Stimulated activated CD4-positive, alpha-beta T cell treated with anti-CD3 and anti-CD28 coated beads, Interleukin-4, amount 100 ng/mL, for 4 hours (primary cell): ENCODE measurements around the gene MYO16.
"Not testable (repeated sequence)": the region's sequence is repeated elsewhere in the genome, so short reads cannot be mapped to it uniquely, and the experiment has no call there.

Experiments used
- DNase-seq, 2 experiments: peaks; one replicate each; pipeline ENCODE4 v3.0.0-alpha.2; 2020

The MYO16 gene

DNA sequence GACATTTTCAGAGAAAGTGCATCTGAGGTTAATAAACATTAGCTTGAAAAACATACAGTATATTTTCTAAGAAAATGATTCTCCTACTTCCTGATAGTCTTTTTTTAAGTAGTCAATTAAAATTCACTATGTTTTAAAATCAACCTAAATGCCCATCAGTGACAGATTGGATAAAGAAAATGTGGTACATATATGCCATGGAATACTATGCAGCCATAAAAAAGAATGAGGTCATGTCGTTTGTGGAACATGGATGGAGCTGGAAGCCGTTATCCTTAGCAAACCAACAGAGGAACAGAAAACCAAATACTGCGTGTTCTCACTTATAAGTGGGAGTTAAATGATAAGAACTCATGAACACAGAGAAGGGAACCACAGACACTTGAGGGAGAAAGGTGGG, 462.8 kb downstream of the MYO16 start:
- not testable (repeated sequence) for DNase-seq

DNA sequence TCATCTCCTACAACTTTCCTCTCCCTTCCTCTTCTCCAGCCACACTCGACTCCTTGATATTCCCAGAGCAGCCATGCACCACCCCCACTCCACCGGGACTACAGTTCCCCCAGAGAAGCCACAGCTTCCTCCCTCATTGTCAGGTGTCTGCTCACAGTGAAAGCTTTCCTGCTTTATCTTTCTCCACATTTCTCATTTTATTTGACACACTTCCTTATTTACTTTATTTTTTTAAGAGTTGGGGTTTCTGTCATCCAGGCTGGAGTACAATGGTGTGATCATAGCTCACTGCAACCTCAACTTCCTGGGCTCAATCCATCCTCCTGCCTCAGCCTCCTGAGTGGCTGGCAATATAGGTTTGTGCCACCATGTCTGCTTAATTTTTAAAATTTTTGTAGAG, 464.6 kb downstream of the MYO16 start:
- no peak for DNase-seq

DNA sequence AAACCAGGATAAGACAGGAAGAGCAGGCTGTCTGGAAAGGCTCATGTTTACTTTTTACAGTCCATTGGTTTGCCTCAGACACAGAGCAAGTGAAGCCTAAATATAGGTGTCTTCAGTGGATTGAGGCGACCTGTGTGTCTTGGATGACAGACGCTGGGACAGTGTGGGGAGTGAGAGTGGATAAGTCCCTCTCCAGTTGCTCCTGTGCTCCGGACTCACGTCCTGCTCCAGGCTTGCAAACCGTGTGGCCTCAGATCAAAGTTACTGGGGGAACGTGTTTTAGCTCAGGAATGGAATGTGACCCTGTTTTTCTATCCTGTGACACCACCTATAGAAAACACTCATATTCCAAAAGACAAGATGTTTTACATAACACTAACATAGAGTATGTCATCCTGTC, 465.7 kb downstream of the MYO16 start:
- DNase-seq: no peak

DNA sequence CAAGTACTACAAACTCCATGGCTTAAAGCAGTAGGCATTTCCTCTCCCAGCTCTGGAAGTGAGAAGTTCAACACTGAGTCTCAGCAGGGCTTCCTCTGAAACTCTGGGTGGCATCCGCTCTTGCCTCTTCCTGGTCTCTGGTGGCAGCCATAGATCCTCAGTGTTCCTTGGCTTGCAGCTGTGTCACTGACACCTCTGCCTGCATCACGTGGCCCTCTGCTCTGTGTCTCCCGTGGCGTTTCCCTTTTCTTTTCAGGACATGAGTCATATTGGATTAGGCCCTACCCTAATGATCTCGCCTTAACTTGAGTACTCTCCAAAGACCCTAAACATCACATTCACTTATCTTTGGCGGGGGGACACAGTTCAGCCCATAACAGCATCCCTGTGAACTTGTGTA, 466.7 kb downstream of the MYO16 start:
- no peak for DNase-seq

DNA sequence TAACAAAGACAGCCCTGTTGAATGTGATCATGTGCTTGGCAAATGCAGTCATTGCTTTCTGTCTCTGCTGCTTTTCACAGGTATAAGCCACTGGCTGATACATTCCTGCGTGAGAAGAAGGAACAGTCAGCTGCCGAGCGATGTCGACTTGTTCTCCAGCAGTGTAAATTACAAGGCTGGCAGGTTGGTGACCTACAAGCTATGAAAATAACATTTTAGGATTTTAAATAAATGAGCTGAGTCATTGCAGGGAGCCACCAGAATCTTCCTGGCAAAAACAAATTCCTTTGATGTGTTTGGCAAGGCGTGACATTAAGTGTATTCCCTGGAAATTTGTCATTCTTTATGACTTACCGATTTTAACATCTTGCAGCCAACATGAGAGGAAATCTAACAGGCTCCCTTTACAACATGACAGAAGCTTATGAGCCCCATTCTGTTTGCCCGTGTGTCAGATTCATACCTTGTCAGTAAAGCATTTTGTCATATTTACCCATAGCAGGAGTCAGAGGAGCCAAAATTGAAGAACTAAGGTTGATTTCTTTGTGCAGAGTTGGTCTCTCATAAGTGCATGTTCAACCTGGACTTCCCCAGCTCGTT, 471.4 kb downstream of the MYO16 start:
- DNase-seq: no peak

DNA sequence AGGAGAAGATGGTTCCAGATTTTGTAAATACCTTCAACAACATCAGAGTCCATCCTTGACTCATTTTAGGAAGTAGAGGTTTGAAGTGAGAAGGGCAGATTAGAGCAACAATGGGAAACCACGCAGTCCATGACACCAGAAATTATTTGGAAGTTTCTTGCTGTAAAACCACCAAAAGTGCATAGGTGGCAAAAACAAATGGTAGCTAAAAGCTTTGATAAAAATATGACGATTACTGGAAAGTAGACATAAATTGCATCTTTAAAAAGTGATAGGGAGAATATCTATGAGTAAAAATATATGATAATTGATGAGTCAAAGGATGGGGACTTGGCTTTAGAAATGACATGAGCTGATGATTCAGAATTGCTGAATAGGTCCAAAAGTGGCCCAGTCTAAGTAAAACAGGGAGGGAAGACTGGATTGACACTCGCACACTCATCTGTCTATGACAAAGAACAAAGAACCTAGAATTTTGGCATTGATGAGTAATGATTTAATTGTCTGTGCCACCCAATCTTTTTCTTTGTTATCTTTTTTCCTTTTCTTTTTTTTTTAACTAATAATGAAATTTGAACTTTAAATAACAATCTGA, 472.2 kb downstream of the MYO16 start:
- no peak for DNase-seq

DNA sequence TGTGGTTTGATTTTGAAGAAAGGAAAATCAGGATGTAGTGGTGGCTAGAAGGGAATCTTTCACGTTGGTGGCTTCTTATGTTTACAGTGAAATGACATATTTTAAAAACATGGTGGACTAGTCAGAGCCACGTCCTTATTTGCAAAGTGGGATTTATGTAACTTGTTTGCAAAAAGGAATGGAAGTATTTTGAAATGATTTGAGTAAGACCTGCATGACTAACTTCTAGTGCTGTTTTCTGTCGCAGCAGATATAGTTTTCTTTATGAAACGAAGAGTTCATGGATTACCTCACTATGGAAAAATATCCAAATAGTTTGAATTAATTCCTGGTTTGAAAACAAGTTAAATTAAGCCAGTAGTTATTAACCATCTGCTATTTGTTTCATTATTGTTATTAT, 476.5 kb downstream of the MYO16 start:
- DNase-seq: no peak

DNA sequence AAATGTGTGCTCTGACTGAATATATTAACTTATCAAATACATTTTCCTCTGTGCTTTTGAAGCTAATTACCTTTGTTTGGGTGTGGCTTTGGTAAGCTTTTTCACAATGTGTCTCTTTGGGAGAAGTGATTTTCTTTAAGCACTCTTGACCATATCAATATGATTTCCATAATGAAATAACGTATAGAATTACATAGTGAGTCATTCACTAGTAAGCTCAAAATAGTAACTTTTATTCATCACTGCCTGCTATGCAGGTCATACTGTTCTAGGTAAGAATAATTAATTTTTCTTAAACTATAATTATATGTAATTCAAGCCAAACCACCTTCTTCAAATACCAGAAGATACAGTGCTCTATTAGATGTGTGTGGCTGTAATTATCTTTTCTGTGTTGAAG, 480.7 kb downstream of the MYO16 start:
- no peak for DNase-seq

DNA sequence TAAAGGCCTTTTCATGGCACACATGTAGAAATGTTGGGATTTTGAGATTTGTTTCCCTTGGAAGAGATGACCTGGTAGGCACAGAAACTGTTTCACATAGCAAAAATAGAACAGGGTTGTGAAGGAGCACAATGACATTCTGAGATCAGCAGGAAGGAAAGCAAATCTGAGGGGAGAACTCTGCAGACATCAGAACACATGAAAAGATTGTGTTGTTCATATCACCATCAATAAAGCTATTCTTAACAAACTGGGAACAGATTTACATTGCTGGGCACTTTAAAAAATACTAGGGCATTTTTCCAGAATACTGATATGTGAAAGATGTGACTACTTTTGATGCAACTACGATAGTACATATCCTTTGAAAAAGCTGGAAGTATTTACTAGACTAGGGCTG, 481.7 kb downstream of the MYO16 start:
- DNase-seq: no peak

DNA sequence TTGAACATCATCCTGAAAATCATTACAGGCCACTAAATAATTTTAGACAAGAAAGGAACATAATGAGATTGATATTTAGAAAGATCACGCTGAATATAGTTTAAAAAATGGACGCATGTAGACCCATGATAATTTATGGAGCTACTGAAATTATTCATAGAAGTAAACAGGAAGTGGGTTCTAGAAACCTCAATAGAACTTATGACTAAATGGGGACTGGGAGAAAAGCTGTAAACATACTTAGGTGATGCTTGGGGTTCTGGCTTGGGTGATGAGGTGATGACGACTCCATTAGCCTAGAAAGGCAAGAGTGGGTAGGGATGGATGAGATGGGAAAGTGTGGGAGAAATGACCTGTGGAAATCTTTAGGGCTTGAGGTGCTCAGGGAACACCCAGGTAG, 484.0 kb downstream of the MYO16 start:
- no peak for DNase-seq

DNA sequence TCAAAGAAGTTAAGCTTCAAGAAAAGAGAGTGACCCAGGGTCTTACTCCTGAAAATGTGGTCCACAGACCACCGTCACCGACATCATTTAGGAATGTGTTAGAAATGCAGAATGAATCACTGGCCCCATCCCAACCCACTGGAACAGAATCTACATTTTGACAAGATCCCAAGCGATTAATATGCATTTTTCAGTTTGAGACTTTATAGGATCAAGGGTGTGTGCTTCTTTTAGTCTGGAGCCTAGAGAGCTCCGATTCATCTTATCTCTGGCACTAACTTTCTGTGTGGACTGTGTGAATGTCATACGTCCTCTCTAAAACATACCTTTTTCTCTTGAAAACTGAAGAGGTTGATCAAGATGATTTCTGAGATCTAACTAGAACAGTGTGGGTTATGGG, 484.8 kb downstream of the MYO16 start:
- no peak for DNase-seq

DNA sequence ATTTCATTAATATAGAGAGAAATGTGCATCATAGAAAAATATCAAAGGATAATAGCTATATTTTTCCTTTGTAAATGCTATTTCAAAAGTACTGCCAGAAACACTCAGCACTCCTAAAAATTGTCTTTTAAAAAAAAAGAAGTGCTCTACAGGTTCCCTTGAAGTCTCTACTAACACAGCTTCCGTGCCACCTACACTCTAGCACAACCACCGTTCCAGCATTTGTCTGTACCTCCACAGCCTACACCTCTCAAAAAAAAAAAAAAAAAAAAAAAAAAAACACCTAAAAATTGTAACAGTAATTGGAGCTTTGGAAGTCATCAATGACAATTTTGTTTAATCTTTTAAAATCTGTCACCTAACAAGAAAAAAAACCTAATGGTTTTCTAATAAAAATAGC, 485.6 kb downstream of the MYO16 start:
- DNase-seq: no peak

DNA sequence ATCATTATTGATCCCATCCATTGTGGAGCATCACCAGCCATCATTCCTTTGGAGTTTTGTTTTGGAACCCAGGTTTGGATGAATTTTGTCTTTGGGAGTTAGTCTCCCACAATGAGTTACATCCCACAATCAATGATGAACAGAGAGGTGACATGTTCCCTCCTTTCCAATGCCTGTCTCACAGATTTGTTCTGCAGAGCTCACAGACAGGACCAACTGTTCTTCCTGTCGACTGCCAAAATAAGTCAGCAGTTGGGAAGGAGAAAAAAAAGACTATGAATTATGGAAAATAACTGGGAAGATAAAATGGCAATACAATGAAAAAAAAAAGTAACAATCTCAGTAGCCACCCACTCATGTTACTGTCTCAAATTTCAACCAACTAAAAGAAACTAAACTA, 489.1 kb downstream of the MYO16 start:
- no peak for DNase-seq

DNA sequence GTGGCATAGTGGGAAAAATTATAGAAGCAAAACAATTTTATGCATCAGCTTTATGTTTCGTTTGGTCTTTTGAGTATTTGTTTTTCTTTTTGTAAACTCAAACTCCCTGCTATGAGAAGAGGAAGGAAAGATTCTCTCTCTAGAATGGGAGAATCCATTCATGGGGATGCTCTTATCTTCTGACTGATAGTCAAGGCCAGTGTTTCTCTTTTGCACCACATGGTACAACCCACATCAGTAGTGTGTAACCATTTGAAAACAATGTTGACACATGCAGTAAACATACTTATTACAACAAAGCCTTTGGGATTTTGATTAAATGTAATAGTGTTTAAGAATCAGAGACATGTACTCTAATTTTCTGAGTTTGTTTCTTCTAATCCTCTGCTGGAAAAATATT, 490.5 kb downstream of the MYO16 start:
- no peak for DNase-seq

DNA sequence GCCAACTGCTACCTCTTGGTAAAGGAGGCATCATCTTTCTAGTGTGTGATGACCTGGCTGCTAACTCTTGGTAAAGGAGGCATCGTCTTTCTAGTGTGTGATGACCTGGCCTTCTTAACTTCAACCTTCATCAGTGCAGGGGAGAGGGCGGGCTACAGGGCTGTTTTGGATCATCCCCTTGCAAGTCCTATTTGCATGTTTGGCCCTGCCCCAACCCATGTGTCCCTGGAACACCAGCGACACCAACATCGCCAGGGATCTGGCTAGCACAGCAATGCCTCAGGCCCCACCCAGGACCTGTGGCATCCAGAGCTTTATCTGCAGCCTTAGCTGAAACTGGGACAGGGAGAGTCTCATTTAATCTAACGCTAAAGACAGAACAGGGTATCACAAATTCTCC, 492.4 kb downstream of the MYO16 start:
- no peak for DNase-seq

DNA sequence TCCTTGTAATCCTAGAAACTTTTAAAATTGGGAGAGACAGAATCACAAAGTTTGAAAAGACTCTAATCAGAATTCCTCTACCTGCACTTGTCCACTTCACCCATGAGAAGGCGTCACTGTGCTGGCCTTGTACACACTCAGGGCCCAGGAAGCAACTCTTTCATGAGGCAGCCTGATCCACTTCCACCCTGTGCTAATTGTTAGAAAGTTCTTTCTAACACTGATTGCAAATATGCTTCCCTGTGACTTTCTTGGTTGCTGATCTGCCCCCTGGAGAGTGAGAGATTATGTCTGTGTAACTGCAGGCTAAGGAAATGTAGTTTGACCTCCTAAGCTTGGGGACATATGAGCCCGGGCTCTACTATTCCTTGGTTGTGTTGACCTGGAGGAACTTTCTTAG, 494.6 kb downstream of the MYO16 start:
- no peak for DNase-seq

DNA sequence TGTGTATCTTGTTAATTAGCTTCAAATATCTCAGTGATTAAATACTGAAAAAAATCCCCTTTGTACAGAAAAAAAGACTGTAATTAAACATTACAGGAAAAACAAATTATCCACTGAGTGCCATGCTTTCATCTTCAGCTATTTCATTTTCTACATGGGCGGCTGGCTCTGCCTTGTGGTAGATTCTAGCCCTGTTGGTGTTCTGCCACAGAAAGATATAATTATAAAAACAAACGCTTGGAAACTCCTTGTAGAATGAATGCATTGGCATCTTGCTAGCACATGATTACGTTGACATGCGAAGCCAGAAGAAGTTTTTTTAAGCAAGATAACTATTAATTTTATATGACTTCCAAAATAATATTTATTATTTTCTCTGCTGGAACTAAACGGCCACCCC, 496.8 kb downstream of the MYO16 start:
- no peak for DNase-seq

DNA sequence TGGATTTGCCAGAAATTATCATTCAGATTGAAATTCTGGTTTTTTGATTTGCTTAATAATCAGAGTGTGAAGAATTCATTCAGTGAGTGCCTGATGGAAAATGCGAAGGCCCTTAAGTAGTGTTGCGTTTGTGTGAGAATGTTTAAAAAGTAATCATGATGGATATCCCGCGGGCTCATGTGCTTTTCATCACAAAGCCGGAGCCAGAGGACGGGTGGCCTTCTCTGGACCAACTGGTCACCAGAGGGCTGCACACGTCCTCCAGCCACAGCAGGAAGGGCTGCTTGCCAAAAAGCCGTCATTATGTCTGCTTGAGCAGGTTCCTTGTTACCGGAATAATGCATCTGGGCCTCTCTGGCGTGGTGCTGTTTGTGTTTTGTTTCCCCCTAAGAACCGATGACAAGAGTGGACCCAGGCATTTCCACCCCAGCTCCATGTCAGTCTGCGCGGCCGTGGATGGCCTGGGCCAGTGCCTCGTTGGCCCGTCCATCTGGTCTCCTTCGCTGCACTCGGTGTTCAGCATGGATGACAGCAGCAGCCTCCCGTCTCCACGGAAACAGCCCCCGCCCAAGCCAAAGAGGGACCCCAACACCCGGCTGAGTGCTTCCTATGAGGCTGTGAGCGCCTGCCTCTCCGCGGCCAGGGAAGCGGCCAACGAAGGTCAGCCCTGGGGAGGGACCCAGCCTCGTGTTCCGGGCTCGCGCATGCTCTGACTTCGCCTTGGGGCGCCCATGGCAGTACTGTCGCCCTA, 497.7 kb downstream of the MYO16 start:
- DNase-seq: no peak

DNA sequence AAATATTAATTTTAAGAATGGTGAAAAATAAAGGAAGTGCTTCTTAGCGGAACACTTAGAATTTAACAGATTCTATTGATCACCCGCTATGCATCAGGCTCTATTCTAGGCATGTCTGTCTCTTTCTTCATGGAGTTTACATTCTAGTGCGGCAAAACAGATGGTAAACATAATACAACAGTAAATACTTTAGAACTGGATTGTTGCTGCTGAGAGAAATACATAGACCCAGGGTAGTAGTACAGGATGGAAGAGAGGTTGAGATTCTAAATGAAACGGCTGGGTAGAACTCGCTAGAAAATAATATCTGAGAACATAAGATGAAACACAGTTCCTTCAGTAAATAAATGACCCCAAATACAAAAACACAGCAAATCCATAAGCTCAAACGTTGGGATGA, 498.7 kb downstream of the MYO16 start:
- no peak for DNase-seq

DNA sequence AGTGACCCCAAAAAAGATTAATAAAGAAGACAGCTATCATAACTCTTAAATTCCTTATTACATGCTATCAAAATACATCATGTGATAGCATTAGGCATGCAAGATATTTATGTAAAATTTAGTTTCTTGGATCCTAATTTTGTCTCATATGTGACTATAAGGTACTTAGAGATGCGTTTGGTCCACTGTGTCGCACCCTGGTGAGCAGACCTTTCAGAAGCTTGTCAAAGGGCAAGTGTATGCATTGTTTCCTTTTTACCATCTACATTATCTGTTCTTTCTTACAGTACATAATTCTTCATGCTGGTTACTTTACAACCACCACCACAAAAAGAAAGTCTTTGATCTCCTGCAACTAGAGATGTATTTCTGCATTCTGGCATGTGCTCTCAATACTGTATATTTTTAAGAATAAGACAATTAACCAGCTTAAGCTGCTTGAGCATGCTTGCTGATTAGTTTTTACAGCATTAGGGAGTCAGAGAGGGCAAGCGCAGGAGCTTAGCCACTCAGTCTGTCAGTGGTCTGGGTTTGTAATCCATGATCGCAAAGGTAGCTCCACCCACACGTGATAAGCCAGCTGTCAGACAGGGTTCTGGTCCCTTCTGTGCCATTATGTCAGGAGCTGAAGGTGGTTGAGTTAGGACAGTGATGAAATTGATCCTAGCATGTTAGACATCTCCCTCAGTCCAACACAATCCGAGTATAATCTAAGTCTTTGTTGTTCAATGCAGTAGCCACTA, 500.9 kb downstream of the MYO16 start:
- no peak for DNase-seq

DNA sequence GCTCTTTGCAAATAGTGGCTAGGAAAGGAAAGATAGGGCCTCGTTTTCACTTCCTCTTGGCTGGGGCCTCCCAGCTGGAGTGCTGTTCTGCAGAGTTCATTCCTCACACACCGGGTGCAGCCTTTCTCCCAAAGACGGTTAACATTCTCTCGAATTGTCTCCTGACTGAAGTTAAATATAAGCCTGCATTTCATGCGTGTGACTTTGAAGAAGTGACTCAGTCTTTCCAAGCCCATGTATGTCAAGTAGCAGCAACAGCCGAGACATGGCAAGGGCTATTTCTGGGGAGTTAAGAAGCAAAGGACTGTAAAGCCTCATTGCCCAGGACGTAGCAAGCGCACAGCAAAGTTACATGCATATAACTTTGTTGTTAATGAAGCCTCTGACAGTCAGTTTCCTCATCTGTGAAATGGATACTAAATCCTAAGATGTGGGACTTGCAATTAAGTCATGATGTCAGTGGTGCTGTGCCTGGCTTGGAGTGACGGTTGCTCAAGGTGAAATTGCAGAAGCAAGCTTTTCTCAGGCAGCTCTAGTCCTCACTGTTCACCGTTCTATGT, 502.4 kb downstream of the MYO16 start:
- DNase-seq: no peak

DNA sequence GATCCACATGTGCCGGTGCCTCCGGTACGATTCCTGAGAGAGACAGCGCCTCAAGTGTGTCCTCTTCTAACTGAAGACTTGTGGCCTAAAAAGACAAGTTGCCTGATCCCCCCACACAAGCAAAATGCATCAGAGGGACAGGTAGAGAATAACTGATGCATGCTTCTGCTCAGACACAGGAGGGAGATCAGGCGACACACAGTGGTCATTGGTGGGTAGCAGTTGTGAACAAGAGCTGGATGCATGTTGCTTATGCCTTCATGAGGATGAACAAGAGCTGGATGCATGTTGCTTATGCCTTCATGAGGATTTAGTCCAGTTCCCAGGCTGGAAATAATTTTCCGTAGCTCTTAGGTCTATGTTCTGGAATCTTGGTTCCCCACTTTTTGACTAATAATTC, 505.6 kb downstream of the MYO16 start:
- no peak for DNase-seq

DNA sequence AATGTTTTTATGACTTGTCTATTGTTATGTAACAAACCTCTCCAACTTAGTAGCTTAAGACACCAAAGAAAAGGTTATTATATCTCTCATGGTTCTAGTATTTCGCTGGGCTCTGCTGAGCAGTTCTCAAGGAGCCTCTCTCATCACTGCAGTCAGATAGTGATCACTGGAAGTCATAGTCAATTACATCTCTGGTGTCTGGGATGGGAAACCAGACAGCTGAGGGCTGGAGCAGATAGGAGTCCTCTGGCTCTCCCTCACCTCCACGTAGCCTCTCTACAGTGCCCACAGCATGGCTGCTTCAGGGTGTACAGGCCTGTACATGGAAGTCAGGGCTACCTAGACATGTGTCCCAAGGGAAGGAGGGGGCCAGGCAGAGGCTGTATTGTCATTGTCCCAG, 507.5 kb downstream of the MYO16 start:
- DNase-seq: no peak

DNA sequence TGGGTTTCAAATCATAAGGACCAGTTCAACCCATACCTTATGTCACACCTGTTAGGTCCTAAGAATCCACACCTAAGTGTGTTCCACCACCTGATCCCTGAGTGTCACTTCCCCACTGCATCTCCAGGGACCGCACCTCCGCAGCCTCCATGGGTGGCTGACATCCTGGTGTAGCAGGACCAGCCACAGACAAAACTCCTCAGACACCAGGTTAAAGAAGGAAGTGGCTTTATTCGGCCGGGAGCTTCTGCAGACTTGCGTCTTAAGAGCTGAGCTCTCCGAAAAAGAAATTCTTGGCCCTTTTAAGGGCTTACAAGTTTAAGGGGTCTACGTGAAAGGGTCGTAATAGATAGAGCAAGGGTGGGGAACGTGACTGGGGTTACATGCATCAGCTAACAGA, 509.9 kb downstream of the MYO16 start:
- no peak for DNase-seq
